Brain microvascular endothelial cell (primary cell): ENCODE results near the gene FAM118A.

Experiments used
- DNase-seq: peaks from one replicate; pipeline ENCODE4 v3.0.0-alpha.2; 2020
- H3K27ac ChIP-seq: fragments of 250-450 bp; sonication (Bioruptor Pico); 2 replicates; pipeline ENCODE4 v1.5.1; 2020; ENCODE audit warnings: mild to moderate bottlenecking, moderate library complexity
- H3K27me3 ChIP-seq: fragments of 250-450 bp; sonication (Bioruptor Pico); replicated peaks from 2 replicates; pipeline ENCODE4 v1.5.1; 2020; ENCODE audit warnings: mild to moderate bottlenecking
- H3K36me3 ChIP-seq: fragments of 250-450 bp; sonication (Bioruptor Pico); replicated peaks from 2 replicates; pipeline ENCODE4 v1.5.1; 2020; ENCODE audit warnings: mild to moderate bottlenecking
- H3K4me3 ChIP-seq: 2 replicates; pipeline ENCODE4 v1.5.1; 2011; ENCODE audit warnings: low read depth, mild to moderate bottlenecking, control low read depth, low read length, moderate library complexity
- CTCF ChIP-seq: IDR thresholded peaks from 2 replicates; pipeline ENCODE4 v1.5.1; 2011; ENCODE audit warnings: low read depth, mild to moderate bottlenecking, moderate library complexity, low read length, control low read depth, inconsistent platforms; ENCODE audit errors: missing control alignments
- in situ Hi-C: cut with HindIII; loops from 2 replicates; pipeline ENCODE4 v1.10.0; 2017; ENCODE audit warnings: low sequenced_read_pairs, low pct_ligation_motif_present

FAM118A gene

GRCh38 chr22:45280587-45280980 lies 29.1 kb upstream of the FAM118A start:
- in situ Hi-C loops, result no loop called here
- Histone ChIP-seq H3K4me3 (no peak overlapping the region), H3K36me3 (no peaks in the 10 kb centered on the region), H3K27ac (no peak overlapping the region), H3K27me3 (peaks cover 13% of the 10 kb centered on the region)
- TF ChIP-seq CTCF, result no peak
- DNase-seq, result no peak

GRCh38 chr22:45281010-45281409 lies 28.7 kb upstream of the FAM118A start:
- no peak overlapping the region for H3K27ac ChIP-seq
- in situ Hi-C loops, result no loop called here
- peaks cover 16% of the 10 kb centered on the region for H3K27me3 ChIP-seq
- no peak for TF ChIP-seq CTCF
- no peak for DNase-seq
- H3K36me3 ChIP-seq, result no peaks in the 10 kb centered on the region
- H3K4me3 ChIP-seq, result no peak overlapping the region

- in situ Hi-C loops, result no loop called here
- TF ChIP-seq CTCF, result no peak
- H3K4me3 ChIP-seq, result peak within 1 kb of the TSS; percentile 22
- no peak for DNase-seq
- H3K36me3 ChIP-seq, result no peaks in the 10 kb centered on the region
- peaks cover 20% of the 10 kb centered on the region for H3K27me3 ChIP-seq
- H3K27ac ChIP-seq, result no peak within 1 kb of the TSS
Measured at GRCh38 chr22:45284705-45285262, 24.9 kb upstream of the FAM118A start, which contains the start of gene UPK3A. UPK3A (plus strand) TSS chr22:45284949; CDS start chr22:45285014, 65 bp downstream.

GRCh38 chr22:45285263-45286058 lies 24.3 kb upstream of the FAM118A start:
- no peak for DNase-seq
- Histone ChIP-seq H3K27me3 (peaks cover 20% of the 10 kb centered on the region), H3K36me3 (no peaks in the 10 kb centered on the region), H3K27ac (no peak overlapping the region), H3K4me3 (no peak overlapping the region)
- in situ Hi-C loops, result no loop called here
- TF ChIP-seq CTCF, result no peak

- DNase-seq, result no peak
- in situ Hi-C loops, result no loop called here
- no peaks in the 10 kb centered on the region for H3K36me3 ChIP-seq
- TF ChIP-seq CTCF, result no peak
- H3K4me3 ChIP-seq, result no peak overlapping the region
- no peak overlapping the region for H3K27ac ChIP-seq
- H3K27me3 ChIP-seq, result peaks cover 20% of the 10 kb centered on the region
Measured at GRCh38 chr22:45286854-45287551, 22.7 kb upstream of the FAM118A start.
